22Rv1 (cell line): ENCODE results near the gene ADGRA1.

Experiments used
- CTCF ChIP-seq: fragments of 450-650 bp; IDR thresholded peaks from 2 replicates; pipeline ENCODE4 v1.5.1; 2017; ENCODE audit warnings: mild to moderate bottlenecking
- ZFX ChIP-seq: fragments of 450-650 bp; IDR thresholded peaks from 2 replicates; pipeline ENCODE4 v1.6.1; 2017; ENCODE audit warnings: antibody characterized with exemption, borderline replicate concordance

GRCh38 chr10:133142523-133143199, 54.9 kb downstream of the ADGRA1 start:
- TF ChIP-seq CTCF (no peak), ZFX (no peak)
